Measurements from ENCODE around the gene ASPRV1.
"Not testable (repeated sequence)": the region's sequence is repeated elsewhere in the genome, so short reads cannot be mapped to it uniquely, and the experiment has no call there.

The ASPRV1 gene

DNA sequence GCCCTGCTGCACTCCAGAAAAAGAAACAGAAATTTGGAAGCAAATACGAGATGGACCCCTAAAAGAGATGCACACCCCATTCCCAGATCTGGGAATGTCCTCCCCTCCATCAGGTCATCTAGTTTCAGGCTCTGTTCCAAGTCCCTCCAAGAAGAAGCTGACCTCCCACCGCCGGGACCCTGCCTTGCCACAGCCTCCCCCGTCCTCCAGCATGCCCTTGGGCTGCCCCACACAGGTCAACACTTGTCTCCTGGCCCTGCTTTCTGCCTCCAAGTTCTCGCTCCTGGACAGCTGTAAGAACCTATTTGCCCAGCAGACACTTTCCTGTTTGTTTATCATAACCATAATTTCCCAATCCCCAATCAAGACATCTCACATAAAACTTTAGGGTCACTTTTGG, 2.0 kb downstream of the ASPRV1 start:
- DNase-seq = no peak

DNA sequence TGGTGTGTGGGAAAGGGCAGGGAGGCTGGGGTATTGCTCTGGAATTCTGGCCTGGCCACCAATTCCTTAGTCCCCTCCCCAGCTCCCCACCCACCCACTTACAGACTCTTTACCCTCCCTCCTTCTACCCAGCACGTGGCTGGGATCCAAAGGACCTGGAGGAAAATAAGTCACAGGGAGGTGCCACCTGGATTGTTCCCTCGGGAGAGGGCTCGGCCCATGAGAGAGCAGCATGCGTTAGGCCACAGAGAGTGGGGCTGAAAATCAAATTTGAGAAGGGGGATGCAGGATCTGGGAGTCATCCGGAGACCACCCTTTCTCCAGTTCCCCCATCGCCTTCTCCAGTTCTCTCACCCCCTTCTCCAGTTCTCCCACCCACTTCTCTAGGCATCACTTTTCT, 3.0 kb downstream of the ASPRV1 start:
- no peak for DNase-seq

DNA sequence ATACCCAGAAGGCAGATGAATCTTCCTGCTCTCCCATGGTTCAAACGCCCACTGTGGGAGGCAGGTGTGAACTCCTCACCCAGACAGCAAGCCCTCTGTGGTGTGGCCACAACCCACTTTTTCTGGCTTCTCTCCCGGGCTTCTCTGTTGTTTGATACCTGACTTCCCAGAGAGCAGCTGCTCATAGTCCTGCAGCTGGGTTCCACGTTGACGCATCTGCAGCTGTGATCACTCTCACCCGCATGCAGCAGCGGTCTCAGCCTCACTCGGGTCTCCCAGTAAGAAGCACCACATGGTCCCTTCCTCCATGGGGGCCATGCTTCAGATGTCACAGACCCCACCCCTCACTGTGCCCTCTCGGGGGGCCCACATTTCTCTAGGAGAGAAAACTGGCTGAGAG, 3.5 kb downstream of the ASPRV1 start:
- DNase-seq = no peak

DNA sequence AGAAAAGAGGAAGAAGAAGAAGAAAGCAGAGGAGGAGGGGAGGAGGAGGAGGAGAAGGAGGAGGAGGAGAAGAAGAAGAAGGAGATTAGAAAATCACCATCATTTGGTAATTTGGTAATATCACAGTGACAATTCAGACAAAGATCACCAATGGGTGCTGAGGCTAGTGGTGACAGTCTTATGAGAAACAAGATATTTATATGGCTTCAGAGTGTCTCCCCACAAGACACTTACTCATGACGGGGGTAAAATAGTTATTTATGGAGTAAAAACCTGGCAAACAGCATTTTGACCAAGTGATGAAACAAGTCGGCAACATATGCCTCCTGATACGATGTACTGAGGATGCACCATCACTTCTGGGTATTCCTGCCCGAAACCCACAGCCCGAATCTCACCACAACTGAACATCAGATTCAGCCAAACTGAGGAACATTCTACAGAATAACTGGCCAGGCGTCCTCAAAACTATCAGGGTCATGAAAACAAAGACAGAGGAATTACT, 4.9 kb downstream of the ASPRV1 start:
- no peak for DNase-seq

DNA sequence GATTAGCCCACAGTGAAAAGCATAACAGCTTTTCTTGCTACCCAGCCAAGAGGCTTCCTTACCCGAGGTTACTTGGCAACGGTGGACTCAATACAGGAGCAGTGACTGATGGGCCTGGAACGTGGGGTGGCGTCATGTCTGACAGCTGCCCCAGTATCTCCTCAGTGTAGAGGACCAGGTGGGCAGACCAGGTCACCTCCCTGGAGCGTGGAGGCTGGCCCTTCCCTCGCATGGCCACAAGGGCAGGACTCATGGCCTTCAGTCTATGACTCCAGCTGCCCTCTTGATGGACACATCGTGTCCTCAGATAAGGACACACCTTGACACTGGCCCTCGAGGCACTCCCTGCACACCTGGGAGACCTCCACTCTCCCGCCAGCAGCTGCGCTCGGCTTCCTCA, 6.4 kb downstream of the ASPRV1 start:
- DNase-seq = no peak

DNA sequence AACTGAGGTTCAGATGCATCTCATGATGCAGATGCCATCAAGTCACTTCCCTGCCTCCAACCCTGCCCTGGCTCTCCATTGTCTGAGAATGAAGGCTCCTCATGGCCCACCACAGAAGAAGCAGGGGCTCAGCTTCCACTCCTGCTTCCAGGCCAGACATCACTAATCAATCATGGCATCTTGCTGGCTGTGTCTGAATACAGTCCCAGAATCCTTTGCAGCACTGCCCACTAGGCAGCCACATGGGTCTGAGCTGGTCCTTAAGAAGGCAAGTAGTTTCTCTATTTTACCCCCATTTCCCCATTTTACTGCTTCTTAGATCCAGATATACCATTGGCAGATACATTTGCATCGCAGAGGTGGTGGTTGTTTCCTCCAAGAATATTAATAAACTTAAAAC, 7.3 kb downstream of the ASPRV1 start:
- DNase-seq = no peak

DNA sequence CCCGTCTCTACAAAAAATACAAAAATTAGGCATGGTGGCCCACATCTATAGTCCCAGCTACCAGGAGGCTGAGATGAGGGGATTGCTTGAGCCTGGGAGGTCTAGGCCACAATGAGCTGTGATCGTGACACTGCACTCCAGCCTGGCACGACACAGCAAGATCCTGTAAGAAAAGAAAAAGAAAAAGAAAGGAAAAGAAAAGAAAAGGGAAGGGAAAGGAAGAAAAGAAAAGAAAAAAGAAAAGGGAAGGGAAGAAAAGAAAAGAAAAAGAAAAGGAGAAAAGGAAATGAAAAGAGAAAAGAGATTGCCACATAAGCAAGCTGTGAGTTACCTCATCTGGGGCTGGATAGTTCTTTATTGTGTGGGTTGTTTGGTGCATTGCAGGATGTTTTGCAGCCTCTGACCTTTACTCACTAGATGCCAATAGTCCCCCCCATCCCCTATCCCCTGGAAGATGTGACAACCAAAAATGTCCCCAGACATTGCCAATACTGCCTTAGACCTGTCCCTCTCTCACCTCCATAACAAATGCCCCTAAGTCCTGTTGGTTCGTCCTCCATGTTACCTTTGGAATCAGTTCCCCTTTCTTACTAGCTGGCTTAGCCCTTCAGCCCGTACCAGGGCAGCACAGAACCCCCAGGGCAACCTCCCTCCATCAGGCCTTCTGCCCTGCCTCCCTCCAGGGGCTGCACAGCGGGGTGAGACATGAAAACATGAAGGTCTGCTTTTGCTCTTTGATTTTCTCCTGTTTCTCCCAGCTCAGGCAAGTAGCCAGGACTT, 8.9 kb downstream of the ASPRV1 start:
- DNase-seq = no peak

DNA sequence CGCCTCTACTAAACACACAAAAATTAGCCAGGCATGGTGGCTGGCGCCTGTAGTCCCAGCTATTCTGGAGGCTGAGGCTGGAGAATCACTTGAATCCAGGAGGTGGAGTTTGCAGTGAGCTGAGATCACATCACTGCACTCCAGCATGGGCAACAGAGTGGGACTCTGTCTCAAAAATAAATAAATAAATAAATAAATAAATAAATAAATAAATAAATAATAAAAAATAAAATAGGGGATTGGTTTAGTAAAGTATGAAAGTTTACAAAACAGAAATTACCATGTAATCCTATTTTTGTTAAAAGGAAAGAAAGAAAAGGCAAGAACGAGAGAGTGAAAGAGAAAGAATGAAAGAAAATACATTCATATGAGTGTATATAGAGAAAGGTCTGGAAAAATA, 10.8 kb downstream of the ASPRV1 start:
- DNase-seq = not testable (repeated sequence)

DNA sequence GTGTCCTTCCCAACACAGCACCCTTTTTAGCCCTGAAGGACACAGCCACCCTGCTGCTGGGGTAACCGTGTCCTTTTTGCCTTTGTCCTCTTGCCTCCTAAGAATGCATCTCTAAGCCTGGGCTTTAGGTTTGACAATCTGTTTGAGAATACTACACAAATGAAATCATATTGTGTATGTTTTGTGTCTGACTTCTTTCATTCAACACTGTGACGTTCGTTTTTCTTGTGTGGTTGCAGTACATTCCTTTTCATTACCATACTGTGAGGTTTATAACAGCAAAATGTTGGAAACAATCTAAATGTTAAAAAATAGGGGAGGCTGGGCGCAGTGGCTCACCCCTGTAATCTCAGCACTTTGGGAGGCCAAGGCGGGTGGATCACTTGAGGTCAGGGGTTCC, 11.2 kb downstream of the ASPRV1 start:
- DNase-seq = no peak

DNA sequence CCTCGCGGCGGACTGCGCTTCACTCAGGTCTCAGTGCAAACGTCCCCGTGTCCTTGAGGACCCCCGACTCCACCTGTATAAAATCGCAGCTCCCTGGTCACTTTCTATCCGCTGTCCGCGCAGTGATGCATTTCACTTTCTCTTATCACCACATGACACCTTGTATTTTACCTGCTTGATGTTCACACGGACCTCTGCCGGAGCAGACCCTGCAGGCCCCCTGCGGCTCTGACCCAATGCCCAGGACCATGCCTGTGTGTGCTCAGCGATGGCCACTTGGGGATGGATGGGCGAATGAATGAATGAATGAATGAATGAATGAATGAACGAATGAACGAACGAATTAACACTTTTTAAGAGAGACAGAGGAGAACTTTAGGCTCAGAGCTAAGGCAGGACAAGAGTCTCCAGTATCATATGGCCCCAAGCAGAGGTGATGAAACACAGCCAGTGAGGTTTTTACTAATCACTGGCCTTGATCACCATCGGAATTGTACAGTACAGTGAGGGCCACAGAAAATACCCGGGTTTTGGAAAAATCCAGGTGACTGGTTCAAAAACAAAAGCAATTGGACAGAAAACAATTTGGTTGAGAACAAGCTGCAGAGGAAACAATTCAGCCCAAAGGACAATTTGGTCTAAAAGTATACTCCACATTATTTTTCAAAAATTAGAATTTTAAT, 12.3 kb downstream of the ASPRV1 start:
- DNase-seq = no peak

DNA sequence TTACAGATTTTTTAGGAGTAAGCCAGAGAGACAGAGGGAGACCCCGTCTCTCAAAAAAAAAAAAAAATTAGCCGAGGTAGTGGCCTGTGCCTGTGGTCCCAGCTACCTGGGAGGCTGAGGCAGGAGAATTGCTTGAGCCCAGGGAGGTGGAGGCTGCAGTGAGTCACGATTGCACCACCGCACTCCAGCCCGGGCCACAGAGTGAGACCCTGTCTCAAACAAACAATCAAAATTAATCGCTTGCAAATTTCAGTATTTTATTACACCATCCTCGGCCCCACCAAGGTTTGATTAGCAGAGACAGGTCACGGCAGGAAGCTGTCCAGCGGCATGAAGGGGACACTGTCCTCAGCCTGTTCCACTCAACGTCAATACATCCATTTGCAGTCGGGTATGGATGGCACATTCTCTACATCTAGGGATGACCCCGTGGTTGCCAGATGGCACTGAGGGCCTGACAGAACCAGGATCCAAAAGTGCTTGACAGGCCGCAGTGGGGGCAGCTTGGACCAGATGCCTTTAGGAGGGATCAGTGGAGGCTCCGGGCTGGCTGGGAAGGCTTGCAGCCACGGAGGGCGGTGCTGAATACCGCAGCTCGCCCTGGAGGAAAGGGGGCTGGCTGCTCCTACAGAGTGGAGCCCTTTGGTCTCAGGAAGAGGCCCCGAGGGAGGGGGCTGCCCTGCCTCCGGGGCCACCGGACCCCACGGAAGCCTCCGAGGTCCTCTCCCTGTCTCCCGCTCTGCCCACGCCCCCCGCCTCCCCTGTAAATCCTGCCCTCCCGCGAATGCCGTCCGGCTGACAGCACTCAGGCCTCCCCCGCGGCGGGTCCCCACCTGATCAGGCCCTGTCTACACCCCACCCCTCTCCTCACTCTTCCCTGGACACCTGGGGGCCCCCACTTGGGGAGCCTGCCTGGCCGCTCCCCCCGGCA, 13.1 kb downstream of the ASPRV1 start:
- DNase-seq = no peak

DNA sequence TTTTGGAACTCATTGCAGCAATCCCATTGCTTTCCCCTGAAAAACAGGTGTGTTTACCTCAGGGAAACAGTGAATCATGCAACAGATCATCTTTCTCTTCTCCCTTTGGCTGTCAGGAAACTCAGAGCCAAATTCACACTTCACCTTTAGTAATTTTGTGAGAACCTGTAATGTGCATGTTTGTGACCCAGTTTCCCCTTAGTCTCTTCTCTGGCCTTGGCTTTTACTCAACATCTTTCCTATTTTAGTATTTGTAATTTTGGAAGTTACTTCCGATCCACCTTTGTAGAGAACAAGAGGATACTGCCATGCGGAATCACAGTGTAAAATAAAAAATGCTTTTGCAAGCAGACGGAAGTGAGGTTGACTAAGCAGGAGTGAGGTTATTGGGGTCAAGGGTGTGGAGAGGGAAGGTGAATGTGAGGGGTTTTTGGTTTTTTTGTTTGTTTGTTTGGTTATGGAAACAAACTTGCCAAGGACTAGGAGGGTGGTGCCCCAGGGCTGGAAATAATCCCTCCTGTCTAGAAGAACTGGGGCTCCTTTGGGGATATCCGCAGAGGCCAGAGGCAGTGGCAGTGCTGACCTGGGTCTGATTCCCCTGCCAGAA, 14.0 kb downstream of the ASPRV1 start:
- no peak for DNase-seq

DNA sequence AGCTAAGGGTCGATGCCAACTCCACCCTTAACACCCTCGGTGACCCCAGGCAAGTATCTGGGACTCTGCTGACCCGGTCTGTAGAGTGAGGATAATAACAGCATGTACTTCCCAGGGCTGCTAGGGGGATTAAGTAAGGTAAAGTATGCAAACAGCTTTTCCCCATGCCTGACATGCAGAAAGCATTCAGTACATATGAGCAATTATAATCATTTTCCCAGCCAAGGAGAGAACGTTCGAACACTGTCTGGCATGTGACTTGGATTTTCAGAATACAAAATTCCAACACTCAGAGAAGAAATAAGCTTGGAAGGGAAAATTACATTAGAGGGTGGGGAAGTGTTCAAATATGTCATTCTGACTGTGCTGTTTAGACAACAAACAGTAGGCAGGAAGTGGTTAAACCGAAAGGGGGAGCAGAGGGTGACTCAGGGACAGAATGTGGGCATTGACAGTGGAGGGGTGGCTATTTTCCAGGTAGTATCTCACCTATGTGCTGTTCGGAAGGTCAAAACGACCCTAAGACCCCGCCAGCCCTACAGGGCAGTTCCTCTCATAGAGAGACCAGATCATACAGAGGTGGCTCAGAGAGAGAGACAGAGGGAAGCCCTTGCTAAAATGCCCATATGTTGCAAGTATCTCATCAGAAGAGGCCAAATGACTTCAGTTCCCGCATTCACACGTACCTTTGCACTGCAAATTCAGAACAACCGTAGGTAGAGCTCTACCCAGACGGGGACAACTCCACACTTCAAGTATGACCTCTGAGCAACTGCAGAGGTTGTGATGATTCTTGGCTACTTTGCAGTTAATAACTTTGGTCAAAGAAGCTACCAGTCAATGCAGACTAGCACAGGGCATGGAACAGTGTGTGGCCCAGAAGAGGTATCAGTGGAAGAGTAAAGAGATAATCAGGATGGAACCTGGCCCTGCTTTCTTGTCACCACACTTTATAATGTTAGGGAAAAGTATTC, 14.8 kb downstream of the ASPRV1 start:
- peak; percentile 14 to 25 for DNase-seq

DNA sequence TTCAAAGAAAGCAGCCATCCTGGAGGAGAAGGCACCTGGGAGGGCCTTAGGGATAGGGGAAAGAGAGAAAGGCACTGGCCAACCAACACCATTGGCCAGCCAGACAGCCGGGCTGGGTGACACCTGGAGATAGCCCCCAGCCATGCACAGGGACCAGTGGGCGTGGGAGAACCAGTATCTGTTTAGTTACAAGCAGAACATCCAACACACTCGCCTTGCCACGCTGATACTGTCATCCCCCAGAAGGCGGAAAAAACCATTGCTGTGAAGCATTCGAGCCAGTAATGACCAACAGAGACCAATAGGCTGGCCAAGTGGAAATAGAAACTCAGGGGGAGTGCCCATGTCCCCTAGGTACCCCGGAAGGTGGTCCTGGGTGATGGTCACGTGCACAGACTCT, 15.5 kb downstream of the ASPRV1 start:
- DNase-seq = no peak

DNA sequence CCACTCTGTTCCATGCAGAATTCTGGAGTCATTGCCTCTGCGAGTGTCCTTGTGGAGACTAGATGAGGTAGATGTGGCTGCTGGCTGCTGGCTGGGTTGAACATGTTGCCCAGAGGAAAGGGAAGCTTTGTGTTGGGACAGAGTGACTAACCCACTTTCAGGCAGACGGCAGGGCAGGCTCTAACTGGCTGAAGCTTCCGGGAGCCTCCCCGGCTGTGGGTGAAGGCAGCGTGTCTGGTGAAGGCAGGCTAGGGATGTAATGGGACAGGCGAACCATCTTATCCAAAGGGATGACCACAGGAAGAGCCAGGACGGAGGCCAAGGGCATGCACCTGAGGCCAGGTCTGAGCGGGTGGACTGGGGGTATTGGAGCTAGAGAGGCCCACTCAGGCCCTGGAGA, 16.0 kb downstream of the ASPRV1 start:
- no peak for DNase-seq

DNA sequence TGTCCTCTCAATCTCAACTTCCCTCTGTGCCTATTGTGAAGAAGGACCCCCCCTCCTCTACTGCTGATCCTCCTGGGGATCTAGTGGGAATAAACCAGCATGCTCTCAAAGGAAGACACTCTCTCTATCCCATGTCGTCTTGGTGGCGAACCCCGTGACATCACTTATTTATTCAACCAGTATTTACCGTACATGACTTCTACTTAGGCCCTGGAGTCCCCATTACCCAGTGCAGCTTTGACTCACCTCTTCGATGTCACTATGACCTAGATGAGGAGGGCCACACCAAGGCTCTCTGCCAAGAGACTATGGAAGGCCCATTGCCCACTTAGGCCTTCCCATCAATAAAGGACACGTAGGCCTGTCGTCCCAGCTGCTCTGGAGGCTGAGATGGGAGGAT, 16.7 kb downstream of the ASPRV1 start:
- DNase-seq = no peak

DNA sequence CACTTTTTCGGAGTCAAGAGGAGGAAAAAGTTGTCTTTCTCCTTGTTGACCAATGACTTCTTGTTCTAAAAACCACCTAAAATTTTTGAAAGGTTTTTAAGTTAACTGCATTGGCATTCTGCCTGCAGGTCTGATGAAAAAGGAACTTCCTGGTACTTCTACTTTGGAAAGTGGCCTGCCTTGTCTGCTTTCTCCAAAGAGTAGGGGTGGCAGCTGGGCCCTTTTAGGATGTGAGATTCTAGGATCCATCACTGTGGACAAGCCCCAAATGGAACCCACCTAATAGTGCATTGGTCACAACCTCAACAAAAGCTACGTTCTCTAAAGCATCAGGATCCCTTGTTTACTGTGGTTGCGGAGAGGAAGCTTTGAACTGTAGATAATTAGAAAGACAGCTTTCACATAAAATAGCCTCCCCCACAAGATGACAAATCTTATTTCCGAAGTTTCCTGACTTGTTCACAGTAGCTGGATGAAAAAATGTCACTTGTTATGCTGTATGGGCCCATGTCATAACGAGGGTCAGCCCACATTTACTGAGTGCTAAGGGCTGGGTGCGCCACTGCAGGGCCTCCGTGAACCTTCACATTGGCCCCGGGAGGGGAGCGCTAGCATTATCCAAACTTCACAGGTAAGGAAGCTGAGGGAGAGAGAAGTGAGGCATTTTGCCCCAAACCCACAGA, 17.4 kb downstream of the ASPRV1 start:
- no peak for DNase-seq

DNA sequence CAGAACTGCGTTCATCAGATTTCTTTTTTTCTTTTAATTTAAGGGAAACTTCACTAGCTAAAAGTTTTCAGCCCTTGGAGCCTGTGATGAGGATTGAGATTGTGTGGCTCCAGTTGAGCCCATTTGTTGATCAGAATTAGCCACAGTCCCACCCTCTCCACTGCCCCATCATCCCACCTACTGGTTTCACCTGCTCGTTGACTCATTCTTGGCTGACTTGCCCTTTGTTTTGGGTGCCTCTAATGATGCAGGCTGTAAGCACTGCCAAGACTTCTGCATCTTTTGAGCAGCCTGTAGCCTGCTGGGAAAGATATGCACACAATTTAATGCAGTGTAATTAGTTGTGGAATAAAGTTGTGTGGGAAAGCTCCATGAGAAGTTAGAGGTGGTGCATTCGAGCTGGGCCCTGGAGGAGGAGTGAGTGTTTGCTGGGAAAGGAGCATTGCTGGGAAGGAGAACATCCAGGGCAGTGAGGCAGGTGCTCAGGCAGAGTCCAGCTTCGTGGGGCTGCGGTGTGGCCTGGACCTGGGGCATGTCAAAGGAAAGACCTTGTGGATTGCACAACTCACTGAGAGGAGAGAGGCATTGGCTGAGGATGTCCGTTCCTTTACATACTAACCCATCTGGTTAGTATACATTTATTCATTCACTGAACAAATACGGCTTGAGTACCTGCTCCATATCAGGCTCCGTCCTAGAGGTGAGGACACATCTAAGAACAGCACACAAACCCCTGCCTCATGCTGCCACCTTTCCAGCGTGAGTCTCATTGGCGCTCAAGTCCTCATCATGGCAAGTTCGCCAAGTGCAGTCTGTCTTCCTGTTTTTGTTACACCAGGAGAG, 18.2 kb downstream of the ASPRV1 start:
- DNase-seq = no peak

DNA sequence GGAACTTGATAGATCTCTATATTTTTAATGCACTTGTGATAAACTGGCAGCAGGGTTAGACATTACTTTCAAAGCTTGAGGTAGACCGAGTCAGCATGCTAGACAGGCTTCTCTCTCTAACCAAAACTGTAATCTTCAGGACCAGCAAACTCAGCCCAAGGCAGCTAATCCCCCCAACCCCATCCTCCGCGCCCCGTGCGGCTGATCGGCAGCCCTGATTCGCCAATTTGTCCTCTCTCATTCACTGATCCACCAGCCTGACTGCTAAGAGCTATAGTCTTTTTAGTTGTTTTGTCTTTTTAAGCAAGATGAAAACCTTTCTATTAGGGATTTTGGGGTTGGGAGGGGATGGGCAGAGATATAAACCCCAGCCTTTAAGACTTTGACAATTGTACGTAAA, 20.7 kb downstream of the ASPRV1 start:
- DNase-seq = no peak

DNA sequence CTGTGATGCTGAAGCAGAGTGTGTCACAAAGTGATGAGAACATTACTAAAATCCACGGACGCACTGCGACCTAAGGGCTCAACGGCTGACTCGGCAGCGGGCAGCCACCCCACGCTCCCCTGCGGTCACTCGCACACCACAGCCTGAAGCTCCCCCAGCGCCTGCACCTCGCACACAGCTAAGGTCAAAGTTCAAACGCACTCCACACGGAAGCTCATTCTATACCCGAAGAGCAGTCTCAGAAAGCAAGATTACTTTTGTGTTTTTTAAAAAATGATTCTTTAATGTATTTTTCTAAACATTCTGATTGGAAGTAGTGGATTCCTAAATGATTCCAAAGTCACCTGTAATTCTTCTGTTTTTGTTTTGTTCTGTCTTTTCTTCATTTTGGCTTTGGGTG, 21.7 kb downstream of the ASPRV1 start:
- DNase-seq = no peak

Measured in stimulated activated CD4-positive, alpha-beta T cell treated with anti-CD3 and anti-CD28 coated beads, Interleukin-2, amount 100 ng/mL, for 48 hours (primary cell).